A673 (cell line): ENCODE results near the gene WSCD2. TPM values are rescaled to one million over a fixed set of nuclear protein-coding genes. Genes with fewer than 3 reads are reported as not detected.

ENCODE experiments used
- BruUV-seq: library from RNA; stranded (reverse); fragments of 400-500 nt; replicated peaks from 2 replicates; lab custom pipeline; 2021; lab: Mats Ljungman, UMichigan
- CTCF ChIA-PET: fragments of 300-600 bp; sonication (Branson Sonifier 250); formaldehyde crosslinking; loops from one replicate; lab custom pipeline; 2022; ENCODE audit warnings: antibody characterized with exemption; lab: Charles Lee
- POLR2A ChIA-PET: fragments of 300-600 bp; sonication (Branson Sonifier 250); formaldehyde crosslinking; loops from one replicate; lab custom pipeline; 2022; ENCODE audit warnings: antibody characterized with exemption; ENCODE audit not compliant: low non-redundant PET; lab: Charles Lee
- DNase-seq: peaks from one replicate; pipeline ENCODE4 v3.0.0-alpha.2; 2015; ENCODE audit warnings: low spot score
- H3K27ac ChIP-seq: fragments of 200-600 bp; sonication (generic); 2 replicates; pipeline ENCODE4 v1.5.1; 2016; ENCODE audit warnings: mixed run types, low read depth, mild to moderate bottlenecking, mixed read lengths, antibody characterized with exemption, low read length; ENCODE audit not compliant: poor library complexity, severe bottlenecking
- H3K27me3 ChIP-seq: fragments of 200-600 bp; sonication (generic); replicated peaks from 2 replicates; pipeline ENCODE4 v1.6.1; 2017; ENCODE audit warnings: mixed run types, low read depth, mild to moderate bottlenecking, mixed read lengths, antibody characterized with exemption, low read length; ENCODE audit not compliant: insufficient read depth, poor library complexity
- H3K36me3 ChIP-seq: fragments of 200-600 bp; sonication (generic); 2 replicates; pipeline ENCODE4 v1.6.1; 2016; ENCODE audit warnings: mixed run types, mild to moderate bottlenecking, mixed read lengths, antibody characterized with exemption, low read length; ENCODE audit not compliant: insufficient read depth, poor library complexity, severe bottlenecking
- H3K4me1 ChIP-seq: fragments of 200-600 bp; sonication (generic); 2 replicates; pipeline ENCODE4 v1.6.1; 2017; ENCODE audit warnings: mixed run types, mild to moderate bottlenecking, mixed read lengths, antibody characterized with exemption, low read length; ENCODE audit not compliant: insufficient read depth, poor library complexity, severe bottlenecking
- H3K4me3 ChIP-seq: fragments of 200-600 bp; sonication (generic); 2 replicates; pipeline ENCODE4 v1.5.1; 2016; ENCODE audit warnings: low read depth, mixed run types, mild to moderate bottlenecking, mixed read lengths, low read length; ENCODE audit not compliant: poor library complexity, severe bottlenecking
- H3K9me3 ChIP-seq: fragments of 200-600 bp; sonication (generic); 2 replicates; pipeline ENCODE4 v1.6.1; 2016; ENCODE audit warnings: mixed run types, low read depth, mild to moderate bottlenecking, mixed read lengths, antibody characterized with exemption, low read length; ENCODE audit not compliant: poor library complexity, severe bottlenecking
- EZH2 ChIP-seq: fragments of 200-600 bp; sonication (generic); IDR thresholded peaks from 2 replicates; pipeline ENCODE4 v1.6.1; 2017; ENCODE audit warnings: borderline replicate concordance, low read depth, mild to moderate bottlenecking, mixed read lengths, antibody characterized with exemption, low read length; ENCODE audit not compliant: poor library complexity, severe bottlenecking
- intact Hi-C: fragments of 100-400 bp; cut with micrococcal nuclease; formaldehyde crosslinking; loops from one replicate; pipeline ENCODE4 v1.10.0; 2022; ENCODE audit not compliant: unreplicated experiment
- total RNA-seq: library from RNA; stranded (reverse); gene quantifications from 2 replicates; pipeline ENCODE4 v1.2.3, GENCODE V29; 2021
- TF ChIP-seq, protein P1 (sequence below): fragments of 300-800, 200-600 bp; sonication (generic); conservative IDR thresholded peaks from 2 replicates; pipeline ENCODE4 v1.5.1; 2017; ENCODE audit warnings: low read depth, mild to moderate bottlenecking, antibody characterized with exemption, low read length, moderate library complexity, mixed read lengths

The WSCD2 gene
- total RNA-seq, 1 experiment from 2014 or later, result not detected

DNA sequence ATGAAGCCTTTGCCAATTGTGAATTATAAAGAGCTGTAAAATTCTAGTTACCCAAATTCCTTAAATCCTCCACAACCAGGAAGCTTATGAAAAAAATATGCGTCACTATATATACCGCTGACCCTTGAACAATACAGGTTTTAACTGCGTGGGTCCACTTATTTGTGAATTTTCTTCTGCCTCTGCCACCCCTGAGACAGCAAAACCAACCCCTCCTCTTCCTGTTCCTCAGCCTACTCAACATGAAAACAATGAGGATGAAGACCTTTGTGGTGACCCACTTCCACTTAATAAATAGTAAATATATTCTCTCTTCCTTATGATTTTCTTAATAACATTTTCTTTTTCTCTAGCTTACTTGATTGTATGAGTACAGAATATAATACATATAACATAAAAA is 167.9 kb downstream of the WSCD2 start:
- H3K4me3 ChIP-seq, result no peak overlapping the region
- no peaks in the 10 kb centered on the region for H3K4me1 ChIP-seq
- no peaks in the 10 kb centered on the region for H3K9me3 ChIP-seq
- DNase-seq, result no peak
- no peaks in the 10 kb centered on the region for H3K36me3 ChIP-seq
- TF ChIP-seq EZH2, result no peak
- TF ChIP-seq, protein P1, sequence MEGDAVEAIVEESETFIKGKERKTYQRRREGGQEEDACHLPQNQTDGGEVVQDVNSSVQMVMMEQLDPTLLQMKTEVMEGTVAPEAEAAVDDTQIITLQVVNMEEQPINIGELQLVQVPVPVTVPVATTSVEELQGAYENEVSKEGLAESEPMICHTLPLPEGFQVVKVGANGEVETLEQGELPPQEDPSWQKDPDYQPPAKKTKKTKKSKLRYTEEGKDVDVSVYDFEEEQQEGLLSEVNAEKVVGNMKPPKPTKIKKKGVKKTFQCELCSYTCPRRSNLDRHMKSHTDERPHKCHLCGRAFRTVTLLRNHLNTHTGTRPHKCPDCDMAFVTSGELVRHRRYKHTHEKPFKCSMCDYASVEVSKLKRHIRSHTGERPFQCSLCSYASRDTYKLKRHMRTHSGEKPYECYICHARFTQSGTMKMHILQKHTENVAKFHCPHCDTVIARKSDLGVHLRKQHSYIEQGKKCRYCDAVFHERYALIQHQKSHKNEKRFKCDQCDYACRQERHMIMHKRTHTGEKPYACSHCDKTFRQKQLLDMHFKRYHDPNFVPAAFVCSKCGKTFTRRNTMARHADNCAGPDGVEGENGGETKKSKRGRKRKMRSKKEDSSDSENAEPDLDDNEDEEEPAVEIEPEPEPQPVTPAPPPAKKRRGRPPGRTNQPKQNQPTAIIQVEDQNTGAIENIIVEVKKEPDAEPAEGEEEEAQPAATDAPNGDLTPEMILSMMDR, result no peak
- peaks cover 18% of the 10 kb centered on the region for H3K27me3 ChIP-seq
- no TSS peak for BruUV-seq
- intact Hi-C loops, result no loop called here
- H3K27ac ChIP-seq, result no peak overlapping the region
- ChIA-PET POLR2A (no interaction called here), CTCF (no interaction called here)

DNA sequence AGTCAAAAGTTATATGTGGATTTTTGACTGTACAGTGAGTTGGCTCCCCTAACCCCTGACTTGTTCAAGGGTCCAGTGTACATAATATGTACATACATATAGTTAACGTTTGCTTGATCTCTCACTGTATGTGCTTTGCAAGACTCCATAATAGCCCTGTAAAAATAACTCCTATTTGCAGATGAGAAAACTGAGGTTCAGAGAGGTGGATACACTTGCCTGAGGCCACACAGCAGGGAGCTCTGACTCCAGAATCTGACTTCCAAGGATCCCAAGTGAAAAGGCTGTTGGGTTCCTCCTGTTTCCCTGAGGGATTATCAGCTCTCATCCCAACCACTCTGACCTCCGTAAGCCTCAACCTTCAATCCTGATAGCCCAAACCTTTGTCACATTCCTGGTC is 168.3 kb downstream of the WSCD2 start:
- no peak for DNase-seq
- Histone ChIP-seq H3K4me1 (no peaks in the 10 kb centered on the region), H3K27me3 (peaks cover 18% of the 10 kb centered on the region), H3K27ac (no peak overlapping the region), H3K36me3 (no peaks in the 10 kb centered on the region), H3K9me3 (no peaks in the 10 kb centered on the region), H3K4me3 (no peak overlapping the region)
- POLR2A ChIA-PET, result no interaction called here
- CTCF ChIA-PET, result no interaction called here
- no peak for TF ChIP-seq EZH2
- TF ChIP-seq, protein P1, result no peak
- BruUV-seq, result no TSS peak
- intact Hi-C loops, result no loop called here

DNA sequence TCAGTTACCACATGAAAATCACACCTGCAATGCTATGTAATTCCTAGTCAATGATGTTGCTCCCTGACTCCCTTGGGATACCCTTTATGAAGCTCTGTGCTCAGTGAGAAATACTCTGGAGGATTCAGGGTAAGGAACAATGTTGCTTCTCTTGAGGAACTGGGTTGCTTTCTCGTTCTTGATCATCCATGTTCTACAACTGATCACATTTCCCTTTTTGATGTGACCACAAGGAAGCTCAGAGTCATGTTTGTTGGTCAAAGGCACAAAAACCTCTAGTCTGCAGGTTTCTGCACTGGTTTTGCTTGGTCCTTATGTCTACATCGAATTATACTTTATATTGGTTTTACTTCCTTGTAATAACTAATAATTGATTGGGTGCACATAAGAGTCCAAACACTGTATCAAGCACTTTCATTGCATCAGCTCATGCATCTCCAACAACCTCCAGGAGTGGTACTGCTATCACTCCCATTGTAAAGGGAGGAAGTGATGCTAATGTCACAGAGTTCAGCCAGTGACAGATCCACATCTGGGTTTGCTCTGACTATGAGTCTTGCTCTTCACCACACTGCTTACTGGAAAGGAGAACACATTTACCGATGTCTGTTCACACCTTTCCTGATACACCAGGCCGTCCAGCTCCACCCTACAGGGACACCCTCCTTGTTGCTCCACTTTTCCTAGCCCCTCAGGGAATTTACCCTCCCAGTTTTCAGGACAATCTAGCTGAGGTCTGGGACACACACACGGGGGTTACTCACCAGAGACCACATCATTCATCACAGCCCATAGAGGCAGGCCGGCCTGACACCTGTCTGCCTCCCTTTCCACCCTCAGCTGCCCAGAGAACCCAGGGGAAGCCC is 169.0 kb downstream of the WSCD2 start:
- intact Hi-C loops, result no loop called here
- Histone ChIP-seq H3K4me1 (no peaks in the 10 kb centered on the region), H3K4me3 (no peak overlapping the region), H3K27ac (no peak overlapping the region), H3K9me3 (no peaks in the 10 kb centered on the region), H3K36me3 (no peaks in the 10 kb centered on the region), H3K27me3 (peaks cover 17% of the 10 kb centered on the region)
- TF ChIP-seq, protein P1, result no peak
- BruUV-seq, result no TSS peak
- CTCF ChIA-PET, result no interaction called here
- DNase-seq, result no peak
- POLR2A ChIA-PET, result no interaction called here
